Measurements from ENCODE around the gene TPK1.

The TPK1 gene

GRCh38 chr7:144676492-144676891 is 159.4 kb downstream of the TPK1 start:
- Histone ChIP-seq H3K27me3 (ENCODE audit: insufficient read depth, low read length, poor library complexity) (no peaks in the 10 kb centered on the region), H2AK5ac (ENCODE audit: low read length) (no peak overlapping the region), H3K4ac (ENCODE audit: low read depth, low read length) (no peak overlapping the region), H4K5ac (ENCODE audit: low read length) (no peak overlapping the region), H3K18ac (ENCODE audit: low read length) (no peak overlapping the region), H3K4me2 (ENCODE audit: low read length) (no peak overlapping the region), H3K79me2 (ENCODE audit: control insufficient read depth, insufficient read depth, low read length) (no peaks in the 10 kb centered on the region), H3K79me1 (ENCODE audit: low read length) (no peaks in the 10 kb centered on the region), H3K4me3 (ENCODE audit: low read length) (no peak overlapping the region), H2BK15ac (replicated peaks; ENCODE audit: low read depth) (no peak overlapping the region), H3K27ac (ENCODE audit: low read depth, low read length) (no peak overlapping the region), H2BK120ac (ENCODE audit: low read depth, low read length) (no peak overlapping the region), H2BK5ac (ENCODE audit: low read length) (no peak overlapping the region), H3K36me3 (ENCODE audit: control insufficient read depth, insufficient read depth, low read length) (no peaks in the 10 kb centered on the region), H3K9ac (ENCODE audit: low read length) (no peak overlapping the region), H3K23ac (ENCODE audit: low read length) (no peak overlapping the region), H4K8ac (ENCODE audit: low read depth, low read length) (no peak overlapping the region), H3K4me1 (ENCODE audit: control insufficient read depth, low read depth, low read length) (no peaks in the 10 kb centered on the region), H3K56ac (ENCODE audit: low read length) (no peak overlapping the region)
- no CpG with 5 or more reads among the region's 5 CpGs for WGBS (ENCODE audit: extremely low coverage, insufficient coverage, low lambda C conversion rate)
- DNase-seq, result no peak

- no peak overlapping the region for H3K4me2 ChIP-seq (ENCODE audit: low read length)
- no peaks in the 10 kb centered on the region for H3K4me1 ChIP-seq (ENCODE audit: control insufficient read depth, low read depth, low read length)
- DNase-seq, result no peak
- no peak overlapping the region for H3K56ac ChIP-seq (ENCODE audit: low read length)
- no peak overlapping the region for H2BK5ac ChIP-seq (ENCODE audit: low read length)
- H3K18ac ChIP-seq (ENCODE audit: low read length), result no peak overlapping the region
- H2BK15ac ChIP-seq (replicated peaks; ENCODE audit: low read depth), result no peak overlapping the region
- H3K79me2 ChIP-seq (ENCODE audit: control insufficient read depth, insufficient read depth, low read length), result no peaks in the 10 kb centered on the region
- no peak overlapping the region for H2BK120ac ChIP-seq (ENCODE audit: low read depth, low read length)
- H4K8ac ChIP-seq (ENCODE audit: low read depth, low read length), result no peak overlapping the region
- H3K27me3 ChIP-seq (ENCODE audit: insufficient read depth, low read length, poor library complexity), result no peaks in the 10 kb centered on the region
- H3K9ac ChIP-seq (ENCODE audit: low read length), result no peak overlapping the region
- no peak overlapping the region for H2AK5ac ChIP-seq (ENCODE audit: low read length)
- H4K5ac ChIP-seq (ENCODE audit: low read length), result no peak overlapping the region
- no peaks in the 10 kb centered on the region for H3K79me1 ChIP-seq (ENCODE audit: low read length)
- H3K27ac ChIP-seq (ENCODE audit: low read depth, low read length), result no peak overlapping the region
- H3K23ac ChIP-seq (ENCODE audit: low read length), result no peak overlapping the region
- H3K4ac ChIP-seq (ENCODE audit: low read depth, low read length), result no peak overlapping the region
- H3K36me3 ChIP-seq (ENCODE audit: control insufficient read depth, insufficient read depth, low read length), result no peaks in the 10 kb centered on the region
- H3K4me3 ChIP-seq (ENCODE audit: low read length), result no peak overlapping the region
These were observed 161.3 kb downstream of the TPK1 start for GRCh38 chr7:144674550-144674949.

GRCh38 chr7:144672869-144673268 is 163.0 kb downstream of the TPK1 start:
- no peaks in the 10 kb centered on the region for H3K79me1 ChIP-seq (ENCODE audit: low read length)
- DNase-seq, result no peak
- no peak overlapping the region for H2BK120ac ChIP-seq (ENCODE audit: low read depth, low read length)
- no CpG with 5 or more reads among the region's 2 CpGs for WGBS (ENCODE audit: extremely low coverage, insufficient coverage, low lambda C conversion rate)
- H4K5ac ChIP-seq (ENCODE audit: low read length), result no peak overlapping the region
- H2BK5ac ChIP-seq (ENCODE audit: low read length), result no peak overlapping the region
- H3K4me2 ChIP-seq (ENCODE audit: low read length), result no peak overlapping the region
- H3K27ac ChIP-seq (ENCODE audit: low read depth, low read length), result no peak overlapping the region
- no peaks in the 10 kb centered on the region for H3K36me3 ChIP-seq (ENCODE audit: control insufficient read depth, insufficient read depth, low read length)
- H3K27me3 ChIP-seq (ENCODE audit: insufficient read depth, low read length, poor library complexity), result no peaks in the 10 kb centered on the region
- no peaks in the 10 kb centered on the region for H3K79me2 ChIP-seq (ENCODE audit: control insufficient read depth, insufficient read depth, low read length)
- no peak overlapping the region for H3K56ac ChIP-seq (ENCODE audit: low read length)
- H3K23ac ChIP-seq (ENCODE audit: low read length), result no peak overlapping the region
- H4K8ac ChIP-seq (ENCODE audit: low read depth, low read length), result no peak overlapping the region
- no peak overlapping the region for H2AK5ac ChIP-seq (ENCODE audit: low read length)
- no peaks in the 10 kb centered on the region for H3K4me1 ChIP-seq (ENCODE audit: control insufficient read depth, low read depth, low read length)
- no peak overlapping the region for H3K18ac ChIP-seq (ENCODE audit: low read length)
- no peak overlapping the region for H3K4ac ChIP-seq (ENCODE audit: low read depth, low read length)
- H2BK15ac ChIP-seq (replicated peaks; ENCODE audit: low read depth), result no peak overlapping the region
- H3K9ac ChIP-seq (ENCODE audit: low read length), result no peak overlapping the region
- H3K4me3 ChIP-seq (ENCODE audit: low read length), result no peak overlapping the region

GRCh38 chr7:144671429-144671828 is 164.4 kb downstream of the TPK1 start:
- H3K79me1 ChIP-seq (ENCODE audit: low read length), result no peaks in the 10 kb centered on the region
- no peak overlapping the region for H3K23ac ChIP-seq (ENCODE audit: low read length)
- no peak overlapping the region for H2BK5ac ChIP-seq (ENCODE audit: low read length)
- DNase-seq, result no peak
- no peaks in the 10 kb centered on the region for H3K79me2 ChIP-seq (ENCODE audit: control insufficient read depth, insufficient read depth, low read length)
- no peak overlapping the region for H2AK5ac ChIP-seq (ENCODE audit: low read length)
- H3K56ac ChIP-seq (ENCODE audit: low read length), result no peak overlapping the region
- no peak overlapping the region for H2BK15ac ChIP-seq (replicated peaks; ENCODE audit: low read depth)
- H3K4me3 ChIP-seq (ENCODE audit: low read length), result no peak overlapping the region
- H4K5ac ChIP-seq (ENCODE audit: low read length), result no peak overlapping the region
- H2BK120ac ChIP-seq (ENCODE audit: low read depth, low read length), result no peak overlapping the region
- no peaks in the 10 kb centered on the region for H3K4me1 ChIP-seq (ENCODE audit: control insufficient read depth, low read depth, low read length)
- no peak overlapping the region for H3K27ac ChIP-seq (ENCODE audit: low read depth, low read length)
- H3K27me3 ChIP-seq (ENCODE audit: insufficient read depth, low read length, poor library complexity), result no peaks in the 10 kb centered on the region
- WGBS (ENCODE audit: extremely low coverage, insufficient coverage, low lambda C conversion rate), result no CpG with 5 or more reads among the region's 4 CpGs
- no peak overlapping the region for H3K4me2 ChIP-seq (ENCODE audit: low read length)
- H3K4ac ChIP-seq (ENCODE audit: low read depth, low read length), result no peak overlapping the region
- H3K9ac ChIP-seq (ENCODE audit: low read length), result no peak overlapping the region
- H4K8ac ChIP-seq (ENCODE audit: low read depth, low read length), result no peak overlapping the region
- no peaks in the 10 kb centered on the region for H3K36me3 ChIP-seq (ENCODE audit: control insufficient read depth, insufficient read depth, low read length)
- no peak overlapping the region for H3K18ac ChIP-seq (ENCODE audit: low read length)

- Histone ChIP-seq H3K79me2 (ENCODE audit: control insufficient read depth, insufficient read depth, low read length) (no peaks in the 10 kb centered on the region), H2BK15ac (replicated peaks; ENCODE audit: low read depth) (no peak overlapping the region), H3K36me3 (ENCODE audit: control insufficient read depth, insufficient read depth, low read length) (no peaks in the 10 kb centered on the region), H3K23ac (ENCODE audit: low read length) (no peak overlapping the region), H2BK120ac (ENCODE audit: low read depth, low read length) (no peak overlapping the region), H2AK5ac (ENCODE audit: low read length) (no peak overlapping the region), H3K18ac (ENCODE audit: low read length) (no peak overlapping the region), H3K27me3 (ENCODE audit: insufficient read depth, low read length, poor library complexity) (no peaks in the 10 kb centered on the region), H3K27ac (ENCODE audit: low read depth, low read length) (no peak overlapping the region), H4K8ac (ENCODE audit: low read depth, low read length) (no peak overlapping the region), H2BK5ac (ENCODE audit: low read length) (no peak overlapping the region), H3K79me1 (ENCODE audit: low read length) (no peaks in the 10 kb centered on the region), H3K4me2 (ENCODE audit: low read length) (no peak overlapping the region), H4K5ac (ENCODE audit: low read length) (no peak overlapping the region), H3K4me1 (ENCODE audit: control insufficient read depth, low read depth, low read length) (no peaks in the 10 kb centered on the region), H3K4me3 (ENCODE audit: low read length) (no peak overlapping the region), H3K4ac (ENCODE audit: low read depth, low read length) (no peak overlapping the region), H3K56ac (ENCODE audit: low read length) (no peak overlapping the region), H3K9ac (ENCODE audit: low read length) (no peak overlapping the region)
- no CpG with 5 or more reads among the region's 3 CpGs for WGBS (ENCODE audit: extremely low coverage, insufficient coverage, low lambda C conversion rate)
- DNase-seq, result peak; percentile 6
These were observed 165.6 kb downstream of the TPK1 start for GRCh38 chr7:144670218-144670617.

- no CpG with 5 or more reads among the region's 1 CpG for WGBS (ENCODE audit: extremely low coverage, insufficient coverage, low lambda C conversion rate)
- Histone ChIP-seq H3K18ac (ENCODE audit: low read length) (no peak overlapping the region), H3K27me3 (ENCODE audit: insufficient read depth, low read length, poor library complexity) (no peaks in the 10 kb centered on the region), H3K36me3 (ENCODE audit: control insufficient read depth, insufficient read depth, low read length) (no peaks in the 10 kb centered on the region), H3K4me2 (ENCODE audit: low read length) (no peak overlapping the region), H3K27ac (ENCODE audit: low read depth, low read length) (no peak overlapping the region), H3K23ac (ENCODE audit: low read length) (no peak overlapping the region), H2BK120ac (ENCODE audit: low read depth, low read length) (no peak overlapping the region), H3K79me2 (ENCODE audit: control insufficient read depth, insufficient read depth, low read length) (no peaks in the 10 kb centered on the region), H3K79me1 (ENCODE audit: low read length) (no peaks in the 10 kb centered on the region), H3K4me1 (ENCODE audit: control insufficient read depth, low read depth, low read length) (no peaks in the 10 kb centered on the region), H3K9ac (ENCODE audit: low read length) (no peak overlapping the region), H2BK15ac (replicated peaks; ENCODE audit: low read depth) (no peak overlapping the region), H3K4me3 (ENCODE audit: low read length) (no peak overlapping the region), H2BK5ac (ENCODE audit: low read length) (no peak overlapping the region), H4K8ac (ENCODE audit: low read depth, low read length) (no peak overlapping the region), H3K56ac (ENCODE audit: low read length) (no peak overlapping the region), H2AK5ac (ENCODE audit: low read length) (no peak overlapping the region), H3K4ac (ENCODE audit: low read depth, low read length) (no peak overlapping the region), H4K5ac (ENCODE audit: low read length) (no peak overlapping the region)
- peak; percentile 37 for DNase-seq
These were observed 167.3 kb downstream of the TPK1 start for GRCh38 chr7:144668503-144668902.

Measured in mesendoderm (in vitro differentiated cells).